H1 (cell line): ENCODE data around the gene TMEM258. TPM values are rescaled to one million over a fixed set of nuclear protein-coding genes. Genes with fewer than 3 reads are reported as not detected.

Source experiments
- CTCF ChIA-PET: fragments of 300-600 bp; sonication (Branson Sonifier 250); formaldehyde crosslinking; loops from one replicate; lab custom pipeline; 2021; ENCODE audit not compliant: partially characterized antibody; lab: Charles Lee
- POLR2A ChIA-PET: fragments of 300-600 bp; sonication (Branson Sonifier 250); formaldehyde crosslinking; loops from one replicate; lab custom pipeline; 2021; ENCODE audit warnings: inconsistent platforms; ENCODE audit not compliant: partially characterized antibody; lab: Charles Lee
- DNase-seq, 2 experiments: peaks; one replicate each; pipeline versions ENCODE4 v3.0.0 to v3.0.0-alpha.2; 2010 to 2022; ENCODE audit warnings: low spot score in 2 of 2, low read depth in 1 of 2, mixed read lengths in 1 of 2
- FAIRE-seq: peaks from 2 replicates; lab custom pipeline; 2011; peaks lifted over from hg19 to GRCh38; lab: Jason Lieb, UNC
- H2AFZ ChIP-seq: 2 replicates; pipeline ENCODE4 v1.8.1; 2012; ENCODE audit warnings: low read length, inconsistent platforms
- H2AK5ac ChIP-seq: 2 replicates; pipeline ENCODE4 v1.6.1; 2013; ENCODE audit warnings: low read depth, low read length
- H2BK120ac ChIP-seq: replicated peaks from 2 replicates; pipeline ENCODE3; 2013; ENCODE audit warnings: low read depth, low read length, inconsistent platforms
- H2BK12ac ChIP-seq: 2 replicates; pipeline ENCODE4 v1.6.1; 2013; ENCODE audit warnings: low read depth, low read length
- H2BK15ac ChIP-seq: 2 replicates; pipeline ENCODE4 v1.6.1; 2013; ENCODE audit warnings: low read length
- H2BK20ac ChIP-seq: 2 replicates; pipeline ENCODE4 v1.6.1; 2013; ENCODE audit warnings: low read length
- H2BK5ac ChIP-seq: 2 replicates; pipeline ENCODE4 v1.6.1; 2013; ENCODE audit warnings: low read depth, low read length
- H3K14ac ChIP-seq: 2 replicates; pipeline ENCODE4 v1.6.1; 2013; ENCODE audit warnings: inconsistent platforms; ENCODE audit not compliant: insufficient read length
- H3K18ac ChIP-seq: 2 replicates; pipeline ENCODE4 v1.6.1; 2013; ENCODE audit warnings: low read length; ENCODE audit errors: extremely low read depth
- H3K23ac ChIP-seq: 2 replicates; pipeline ENCODE4 v1.6.1; 2013; ENCODE audit warnings: inconsistent platforms; ENCODE audit not compliant: insufficient read length
- H3K23me2 ChIP-seq: 2 replicates; pipeline ENCODE4 v1.6.1; 2013; ENCODE audit warnings: low read depth, low read length
- H3K27ac ChIP-seq: 2 replicates; pipeline ENCODE4 v1.6.1; 2011; ENCODE audit warnings: low read depth, low read length, inconsistent platforms
- H3K27me3 ChIP-seq, 4 experiments: replicated peaks in 1 of 4; 1 replicate in 1 of 4; 2 replicates in 3 of 4; pipeline versions ENCODE4 v1.6.1 to v1.8.1; 2011 to 2013; ENCODE audit warnings: low read length in 3 of 4, mild to moderate bottlenecking in 3 of 4, inconsistent platforms in 2 of 4, mixed read lengths in 2 of 4, moderate library complexity in 1 of 4; ENCODE audit not compliant: control insufficient read depth in 3 of 4, insufficient read depth in 3 of 4; ENCODE audit errors: extremely low read depth in 1 of 4
- H3K36me3 ChIP-seq, 4 experiments: 2 replicates each; pipeline versions ENCODE4 v1.6.1 to v1.8.1; 2011 to 2013; ENCODE audit warnings: mild to moderate bottlenecking in 4 of 4, low read length in 3 of 4, moderate library complexity in 2 of 4, control low read depth in 1 of 4, inconsistent platforms in 1 of 4; ENCODE audit not compliant: insufficient read depth in 4 of 4, control insufficient read depth in 2 of 4
- H3K4ac ChIP-seq: replicated peaks from 2 replicates; pipeline ENCODE3; 2013; ENCODE audit warnings: low read length, low read depth, mixed read lengths, inconsistent platforms; ENCODE audit not compliant: insufficient read length
- H3K4me1 ChIP-seq, 4 experiments: replicated peaks in 1 of 4; 1 replicate in 1 of 4; 2 replicates in 3 of 4; pipeline versions ENCODE4 v1.6.1 to v1.8.1; 2011 to 2013; ENCODE audit warnings: low read length in 3 of 4, inconsistent platforms in 2 of 4, mixed read lengths in 1 of 4; ENCODE audit not compliant: insufficient read depth in 4 of 4, control insufficient read depth in 3 of 4
- H3K4me2 ChIP-seq, 2 experiments: 2 replicates each; pipeline versions ENCODE4 v1.6.1 to v1.8.1; 2011 to 2013; ENCODE audit warnings: low read depth in 2 of 2, low read length in 2 of 2, control low read depth in 1 of 2, inconsistent platforms in 1 of 2, mild to moderate bottlenecking in 1 of 2; ENCODE audit not compliant: insufficient read depth in 1 of 2
- H3K4me3 ChIP-seq, 4 experiments: fragments of 200-600, 300-600 bp in 1 of 4; sonication (generic), shearing (Covaris generic), sonication (Bioruptor Twin) in 1 of 4; 2 replicates each; pipeline versions ENCODE4 v1.5.1 to v1.8.1; 2011 to 2016; ENCODE audit warnings: low read length in 4 of 4, low read depth in 3 of 4, control low read depth in 2 of 4, inconsistent platforms in 2 of 4, mild to moderate bottlenecking in 2 of 4, mixed read lengths in 1 of 4, moderate library complexity in 1 of 4; ENCODE audit not compliant: insufficient read depth in 2 of 4; ENCODE audit errors: extremely low read depth in 1 of 4
- H3K56ac ChIP-seq: replicated peaks from 2 replicates; pipeline ENCODE3; 2013; ENCODE audit warnings: low read depth, mild to moderate bottlenecking, mixed read lengths, low read length, inconsistent platforms; ENCODE audit not compliant: insufficient read length
- H3K79me1 ChIP-seq: 2 replicates; pipeline ENCODE4 v1.6.1; 2013; ENCODE audit warnings: low read depth, low read length, control low read depth
- H3K79me2 ChIP-seq, 2 experiments: 2 replicates each; pipeline versions ENCODE4 v1.6.1 to v1.8.1; 2012 to 2013; ENCODE audit warnings: low read length in 2 of 2, mild to moderate bottlenecking in 2 of 2, inconsistent platforms in 1 of 2; ENCODE audit not compliant: insufficient read depth in 2 of 2, control insufficient read depth in 1 of 2
- H3K9ac ChIP-seq, 4 experiments: replicated peaks in 1 of 4; 1 replicate in 1 of 4; 2 replicates in 3 of 4; pipeline versions ENCODE4 v1.6.1 to v1.8.1; 2011 to 2013; ENCODE audit warnings: low read depth in 3 of 4, low read length in 3 of 4, control low read depth in 2 of 4, mild to moderate bottlenecking in 2 of 4, moderate library complexity in 2 of 4, inconsistent platforms in 1 of 4; ENCODE audit errors: extremely low read depth in 1 of 4
- H3K9me3 ChIP-seq, 2 experiments: 2 replicates each; pipeline versions ENCODE4 v1.6.1 to v1.8.1; 2012 to 2013; ENCODE audit warnings: mild to moderate bottlenecking in 2 of 2, moderate library complexity in 2 of 2, control low read depth in 1 of 2, inconsistent platforms in 1 of 2, low read depth in 1 of 2, low read length in 1 of 2, mixed read lengths in 1 of 2; ENCODE audit not compliant: insufficient read depth in 2 of 2
- H4K20me1 ChIP-seq, 2 experiments: replicated peaks in 1 of 2; 2 replicates each; pipeline versions ENCODE3 to v1.8.1; 2011 to 2013; ENCODE audit warnings: inconsistent platforms in 2 of 2, low read length in 2 of 2, mild to moderate bottlenecking in 1 of 2; ENCODE audit not compliant: insufficient read depth in 2 of 2, control insufficient read depth in 1 of 2
- H4K5ac ChIP-seq: 2 replicates; pipeline ENCODE4 v1.6.1; 2013; ENCODE audit warnings: low read length, low read depth, mixed read lengths, inconsistent platforms; ENCODE audit not compliant: insufficient read length
- H4K8ac ChIP-seq: 2 replicates; pipeline ENCODE4 v1.8.0; 2013; ENCODE audit warnings: mild to moderate bottlenecking, moderate library complexity, low read length, inconsistent platforms; ENCODE audit not compliant: insufficient read depth; ENCODE audit errors: extremely low read depth
- H4K91ac ChIP-seq: replicated peaks from 2 replicates; pipeline ENCODE3; 2013; ENCODE audit warnings: low read length, mixed read lengths, inconsistent platforms; ENCODE audit not compliant: insufficient read length
- BACH1 ChIP-seq: IDR thresholded peaks from 2 replicates; pipeline ENCODE4 v1.6.1; 2012; ENCODE audit warnings: low read length, improper control_type of control experiment
- BRCA1 ChIP-seq: IDR thresholded peaks from 2 replicates; pipeline ENCODE4 v1.6.1; 2012; ENCODE audit warnings: low read depth, low read length, improper control_type of control experiment
- CHD2 ChIP-seq: IDR thresholded peaks from 2 replicates; pipeline ENCODE4 v1.6.1; 2012; ENCODE audit warnings: low read length, improper control_type of control experiment
- CREB1 ChIP-seq: IDR thresholded peaks from 2 replicates; pipeline ENCODE4 v1.6.1; 2012; ENCODE audit warnings: inconsistent platforms
- NANOG ChIP-seq: IDR thresholded peaks from 2 replicates; pipeline ENCODE4 v1.6.1; 2011; ENCODE audit warnings: low read length, low read depth, mild to moderate bottlenecking, inconsistent platforms; ENCODE audit not compliant: insufficient read depth, poor library complexity, severe bottlenecking
- RFX5 ChIP-seq: IDR thresholded peaks from 2 replicates; pipeline ENCODE4 v1.6.1; 2011; ENCODE audit warnings: low read depth, low read length, improper control_type of control experiment, borderline replicate concordance
- SP4 ChIP-seq: IDR thresholded peaks from 2 replicates; pipeline ENCODE4 v1.6.1; 2012; ENCODE audit warnings: low read length, inconsistent platforms
- SUZ12 ChIP-seq: fragments of 200-600 bp; sonication (generic); IDR thresholded peaks from 2 replicates; pipeline ENCODE4 v1.6.1; 2012; ENCODE audit warnings: mild to moderate bottlenecking, inconsistent platforms, low read length, moderate library complexity, mixed read lengths
- TBP ChIP-seq: IDR thresholded peaks from 2 replicates; pipeline ENCODE4 v1.6.1; 2011; ENCODE audit warnings: low read depth, low read length, improper control_type of control experiment
- WGBS, 2 experiments: shearing (Covaris generic) in 1 of 2; methylation state at CpG; one replicate each; pipeline versions ENCODE4 v1.1.6 to v1.1.7; 2013 to 2015; ENCODE audit warnings: low lambda C conversion rate in 2 of 2, mixed read lengths in 2 of 2, inconsistent platforms in 1 of 2, low coverage in 1 of 2, missing lambda C conversion rate in 1 of 2; ENCODE audit not compliant: insufficient replicate concordance in 2 of 2, insufficient coverage in 1 of 2, insufficient read length in 1 of 2; ENCODE audit errors: extremely low coverage in 1 of 2, missing lambda C conversion rate in 1 of 2; 5-methylcytosine and 5-hydroxymethylcytosine counted together
- polyA plus RNA-seq, 7 experiments: library from polyadenylated mRNA; depleted of rRNA in 3 of 7; stranded (reverse) in 5 of 7; unstranded in 2 of 7; fragments of >200 nt in 5 of 7; fragments of 200-250 nt in 2 of 7; gene quantifications; 1 replicate in 5 of 7; 2 replicates in 1 of 7; 4 replicates in 1 of 7; pipeline versions ENCODE4 v1.2.1 to v1.2.3, GENCODE V29; 2011 to 2013; ENCODE audit warnings: missing spikeins in 2 of 7, mixed read lengths in 2 of 7
- total RNA-seq: library from RNA; stranded (reverse); fragmentation: NEBNext Ultra II Directional; extraction: Animal tissue kit (Norgen Biotek cat#: 25700); gene quantifications from 2 replicates; pipeline ENCODE4 v1.2.1, GENCODE V29; 2021
- TF ChIP-seq, protein P1 (sequence below): IDR thresholded peaks from 2 replicates; pipeline ENCODE4 v1.6.1; 2012; ENCODE audit warnings: inconsistent platforms

Gene TMEM258
- total and polyA plus RNA-seq, 2 of the 8 experiments (the other 6 are each of a cell fraction or from before 2014, with no cell fraction given): 186 to 759 TPM

DNA sequence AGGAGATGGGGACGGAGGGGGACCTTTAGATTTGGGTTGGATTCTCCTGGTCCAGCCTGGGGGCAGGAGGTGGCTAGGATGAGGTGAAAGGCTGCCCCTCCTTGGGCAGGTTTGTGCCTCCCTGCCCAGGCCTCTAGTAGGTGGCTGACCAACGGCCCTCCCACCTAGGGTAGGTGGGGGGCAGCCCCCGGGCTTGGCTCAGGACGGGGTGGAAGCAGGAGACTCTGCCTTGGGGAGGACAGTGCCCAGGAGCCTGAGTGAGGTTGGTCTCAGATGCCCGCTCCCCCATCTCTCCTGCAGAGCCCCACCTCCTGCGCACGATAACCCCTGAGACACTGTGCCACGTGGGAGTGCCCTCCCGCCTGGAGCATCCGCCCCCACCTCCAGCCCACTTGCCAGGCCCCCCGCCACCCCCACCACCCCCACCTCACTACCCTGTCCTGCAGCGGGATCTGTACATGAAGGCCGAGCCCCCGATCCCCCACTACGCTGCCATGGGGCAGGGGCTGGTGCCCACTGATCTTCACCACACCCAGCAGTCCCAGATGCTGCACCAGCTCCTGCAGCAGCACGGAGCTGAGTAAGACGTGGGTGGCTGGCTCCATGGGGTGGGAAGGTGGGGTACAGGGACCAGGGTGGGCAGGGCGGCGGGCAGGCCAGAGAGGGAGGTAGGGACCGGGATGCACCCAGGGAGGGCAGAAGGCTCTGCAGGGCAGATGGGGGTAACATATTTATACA is 22.3 kb downstream of the TMEM258 start:
- no peak overlapping the region for H3K4ac ChIP-seq
- 87% methylated on average over 15 of the region's 20 CpGs; no CpG with 5 or more reads in 1 of the 2 experiments for WGBS, 2 experiments

More for the DNA sequence above, 22.3 kb downstream of the TMEM258 start:
- H3K79me1 ChIP-seq: no peaks in the 10 kb centered on the region
- no peaks in the 10 kb centered on the region for H3K23me2 ChIP-seq
- H3K56ac ChIP-seq: no peak overlapping the region
- H2AFZ ChIP-seq: no peak overlapping the region
- H2BK15ac ChIP-seq: 0 out of 2 replicates have a peak overlapping the region, but pooled peaks have one; percentile 81
- no peaks in the 10 kb centered on the region for H3K36me3 ChIP-seq
- no peak overlapping the region for H2AK5ac ChIP-seq
- H3K79me2 ChIP-seq: no peaks in the 10 kb centered on the region
- no peak overlapping the region for H3K14ac ChIP-seq
- no peak overlapping the region for H4K91ac ChIP-seq
- H2BK5ac ChIP-seq: peak overlapping the region; percentile 60; the same call in 1 of the 2 replicates
- no peaks in the 10 kb centered on the region for H3K9me3 ChIP-seq
- H2BK120ac ChIP-seq: no peak overlapping the region
- H4K20me1 ChIP-seq: no peaks in the 10 kb centered on the region
- H3K4me1 ChIP-seq: peaks cover 0 to 19% (median 12%) of the 10 kb centered on the region in 4 experiments; a peak in 5 of 7 replicates
- H3K9ac ChIP-seq: no peak overlapping the region
- H3K27ac ChIP-seq: no peak overlapping the region; the same call in 1 of the 2 replicates
- no peak overlapping the region for H3K4me3 ChIP-seq
- no peak overlapping the region for H3K23ac ChIP-seq
- peak overlapping the region; percentile 74 for H4K8ac ChIP-seq
- POLR2A ChIA-PET: interaction anchor here (0.6 to 1.2 kb wide), 2 partner anchors 10 to 18 kb away, joined by 3 read pairs; no protein-coding TSS in a partner anchor
- H2BK20ac ChIP-seq: no peak overlapping the region
- H3K27me3 ChIP-seq: no peaks in the 10 kb centered on the region
- H3K4me2 ChIP-seq: no peak overlapping the region
- DNase-seq: no peak
- TF ChIP-seq NANOG (no peak), RFX5 (no peak), TBP (no peak), CHD2 (no peak), BACH1 (no peak), SP4 (no peak), BRCA1 (no peak), SUZ12 (no peak), CREB1 (no peak)
- TF ChIP-seq, protein P1, sequence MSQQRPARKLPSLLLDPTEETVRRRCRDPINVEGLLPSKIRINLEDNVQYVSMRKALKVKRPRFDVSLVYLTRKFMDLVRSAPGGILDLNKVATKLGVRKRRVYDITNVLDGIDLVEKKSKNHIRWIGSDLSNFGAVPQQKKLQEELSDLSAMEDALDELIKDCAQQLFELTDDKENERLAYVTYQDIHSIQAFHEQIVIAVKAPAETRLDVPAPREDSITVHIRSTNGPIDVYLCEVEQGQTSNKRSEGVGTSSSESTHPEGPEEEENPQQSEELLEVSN: no peak
- CTCF ChIA-PET: interaction anchor here (0.7 to 1.9 kb wide), 5 partner anchors 13 to 32 kb away, joined by 3 to 7 read pairs (median 4); no protein-coding TSS in a partner anchor
- no peak overlapping the region for H2BK12ac ChIP-seq
- no peak for FAIRE-seq
- H3K18ac ChIP-seq: no peak overlapping the region; the same call in 1 of the 2 replicates
- no peak overlapping the region for H4K5ac ChIP-seq
